Midbrain (tissue), 1 donor: Measurements from ENCODE around the gene FBRSL1.

Source experiments
- DNase-seq: peaks from one replicate; lab custom pipeline; 2025; lab: John Stamatoyannopoulos, UW

Gene FBRSL1

DNA sequence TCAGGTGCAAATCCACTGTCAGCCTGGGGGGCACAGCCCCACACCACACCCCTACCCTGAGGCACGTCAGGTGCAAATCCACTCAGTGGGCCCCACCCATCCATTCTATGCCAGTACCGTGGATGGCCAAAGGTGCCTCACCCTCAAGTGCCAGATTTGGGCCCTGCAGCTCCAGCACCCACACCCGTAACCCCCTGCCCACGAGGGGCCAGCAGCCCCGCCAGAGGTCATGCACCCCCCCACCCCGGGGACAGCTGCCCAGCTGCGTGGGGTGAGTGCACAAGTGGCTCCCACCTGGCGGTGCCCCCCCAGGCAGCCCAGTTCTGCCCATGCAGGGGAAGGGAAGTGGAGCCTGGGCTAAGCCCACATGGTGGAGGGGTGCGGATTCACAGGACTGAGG is 51.2 kb downstream of the FBRSL1 start:
- DNase-seq: no peak

GRCh38 chr12:132541996-132542395 is 52.0 kb downstream of the FBRSL1 start:
- DNase-seq: no peak

DNA sequence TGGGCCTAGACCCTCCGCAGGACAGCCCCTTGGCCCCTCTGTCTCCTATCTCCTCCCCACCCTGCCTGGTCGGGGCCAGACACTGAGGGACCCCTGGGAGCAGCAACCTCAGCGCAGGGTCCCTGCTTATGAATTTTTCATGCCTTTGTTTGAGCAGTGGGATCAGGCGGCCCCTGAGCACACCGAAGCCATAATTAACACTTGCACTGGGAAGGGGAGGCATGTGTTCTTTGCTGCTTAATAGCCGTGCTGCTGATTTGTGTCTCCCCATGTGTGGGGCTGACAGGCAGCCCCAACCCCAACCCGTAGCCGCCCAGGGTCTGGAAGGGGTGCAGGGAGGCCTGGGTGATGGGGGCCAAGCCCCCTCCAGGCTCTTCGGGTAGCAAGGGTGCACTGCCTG is 52.7 kb downstream of the FBRSL1 start:
- no peak for DNase-seq

DNA sequence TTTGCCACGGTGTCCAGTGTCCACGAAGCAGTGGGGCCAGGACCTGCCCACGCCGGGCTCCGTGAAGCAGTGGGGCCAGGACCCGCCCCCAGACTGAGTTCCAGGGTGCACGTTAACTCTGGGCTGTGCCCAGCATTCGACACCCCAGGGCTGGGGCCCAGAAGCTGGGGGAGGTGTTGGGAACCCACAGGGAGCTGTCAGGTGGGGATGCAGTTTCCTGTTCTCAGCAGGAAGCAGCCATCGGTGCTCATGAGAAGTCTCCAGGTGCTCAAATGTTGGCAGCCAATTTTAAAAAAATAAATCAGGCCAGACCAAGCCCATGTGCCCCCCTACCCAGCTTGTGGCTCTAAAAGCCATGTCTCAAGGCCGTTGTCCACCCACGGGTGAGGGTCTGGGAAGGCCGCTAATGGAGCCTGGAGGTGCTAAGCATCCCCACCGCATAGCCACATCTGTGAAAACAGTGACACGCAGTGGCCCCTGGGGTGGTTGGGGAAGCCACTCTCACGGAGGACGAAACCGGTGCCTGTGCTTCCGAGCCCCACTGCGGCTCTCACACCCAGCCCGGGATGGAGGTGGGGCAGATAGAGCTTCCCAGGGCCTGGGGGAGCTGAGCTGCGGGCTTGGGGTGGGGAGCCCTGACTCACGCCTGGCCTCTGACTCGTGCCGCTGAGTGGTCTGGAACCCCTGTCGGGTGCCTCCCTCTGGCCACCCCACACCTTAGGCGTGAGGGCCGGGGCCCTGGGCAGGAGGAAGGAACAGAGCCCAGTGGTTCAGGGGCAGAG is 53.5 kb downstream of the FBRSL1 start:
- no peak for DNase-seq

DNA sequence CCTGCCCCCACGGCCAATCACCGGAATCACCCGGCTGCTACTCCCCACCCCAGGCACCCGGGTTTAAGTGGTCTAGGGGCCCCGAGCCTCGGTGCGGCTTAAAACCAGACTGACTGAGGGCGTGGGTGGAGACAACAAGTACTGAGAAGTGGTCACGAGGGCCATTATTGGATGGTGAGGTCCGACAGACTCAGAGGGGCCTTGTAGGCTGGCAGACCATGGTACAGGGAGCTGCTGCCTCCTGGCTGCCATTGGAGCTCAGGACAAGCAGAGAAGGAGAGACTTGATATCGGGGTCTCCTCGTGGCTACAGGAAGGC is 54.1 kb downstream of the FBRSL1 start:
- DNase-seq: no peak

DNA sequence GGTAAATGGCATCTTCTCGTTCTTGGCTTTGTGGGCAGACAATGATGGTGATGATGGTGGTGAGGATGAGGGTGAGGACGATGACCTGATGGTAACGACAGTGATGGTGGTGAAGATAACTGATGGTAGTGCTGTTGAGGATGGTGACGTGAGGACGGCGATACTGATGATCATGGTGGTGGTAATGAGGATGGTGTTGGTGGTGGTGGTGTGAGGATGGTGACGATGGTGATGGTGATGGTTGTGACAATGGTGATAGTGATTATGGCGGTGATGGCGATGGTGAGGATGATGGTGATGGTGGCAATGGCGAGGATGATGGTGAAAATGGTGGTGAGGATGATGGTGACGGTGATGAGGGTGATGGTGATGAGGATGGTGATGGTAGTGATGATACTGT is 54.5 kb downstream of the FBRSL1 start:
- no peak for DNase-seq

- no peak for DNase-seq
Observed at GRCh38 chr12:132545164-132545953, 55.4 kb downstream of the FBRSL1 start.

DNA sequence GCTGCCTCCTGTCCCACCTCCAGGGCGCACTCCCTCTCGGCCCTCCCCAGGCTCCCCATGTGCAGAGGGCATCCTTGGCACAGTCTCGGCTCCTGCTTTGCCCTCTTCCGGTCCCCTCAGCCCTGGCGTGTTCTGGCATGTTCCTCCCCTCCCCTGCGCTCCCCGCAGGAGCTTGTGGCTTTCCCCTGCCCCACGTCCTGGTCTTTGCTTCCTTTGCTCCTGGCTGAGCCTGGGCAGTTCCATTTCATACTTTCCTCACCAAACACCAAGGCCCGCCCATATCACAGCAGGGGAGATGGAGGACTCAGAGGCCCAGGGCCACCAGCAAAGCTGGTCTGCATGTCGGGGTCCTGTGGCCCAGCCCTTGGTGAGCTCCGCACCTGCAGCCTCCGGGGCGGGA is 56.0 kb downstream of the FBRSL1 start:
- DNase-seq: no peak

DNA sequence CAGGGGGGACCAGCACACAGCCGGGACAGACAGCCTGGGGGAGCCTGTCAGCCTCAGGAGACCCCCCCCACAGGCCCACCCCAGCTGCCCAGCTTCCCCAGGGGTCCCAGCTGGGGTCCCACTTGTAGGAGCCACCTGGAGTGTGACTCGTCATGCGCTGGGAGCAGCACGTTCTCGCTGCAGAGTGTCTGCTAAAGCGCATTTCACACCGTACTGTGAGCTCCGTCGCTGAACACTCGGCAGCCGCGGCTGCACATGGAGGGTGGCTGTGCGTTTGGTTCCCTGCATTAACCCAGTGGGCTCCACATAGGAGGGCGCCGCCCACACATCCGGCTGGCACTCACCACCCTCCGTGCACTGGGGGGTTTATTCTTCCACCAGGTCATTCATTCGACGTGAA is 56.7 kb downstream of the FBRSL1 start:
- no peak for DNase-seq

- DNase-seq: no peak
Observed at GRCh38 chr12:132547205-132547740, 57.3 kb downstream of the FBRSL1 start.

- DNase-seq: no peak
Observed at GRCh38 chr12:132548430-132549058, 58.6 kb downstream of the FBRSL1 start.

DNA sequence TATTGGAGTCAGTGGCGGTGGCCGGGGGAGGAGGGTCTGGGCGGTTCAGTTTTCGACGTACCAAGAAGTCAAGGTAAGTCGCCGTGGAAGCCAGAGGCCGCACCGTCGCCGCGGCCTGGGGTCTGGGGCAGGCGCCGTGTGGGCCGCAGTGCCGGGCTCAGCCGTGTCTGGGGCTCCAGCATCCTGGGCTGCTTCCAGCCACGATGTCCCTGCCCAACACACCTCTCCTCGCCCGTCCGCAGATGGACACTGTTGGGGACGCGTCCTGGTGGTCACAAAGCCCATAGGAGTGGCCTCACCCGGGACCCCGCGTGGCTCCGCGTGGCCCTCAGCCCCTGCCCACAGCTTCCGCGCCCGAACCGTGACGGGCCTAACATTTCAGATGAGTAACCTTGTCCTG is 59.1 kb downstream of the FBRSL1 start:
- no peak for DNase-seq

DNA sequence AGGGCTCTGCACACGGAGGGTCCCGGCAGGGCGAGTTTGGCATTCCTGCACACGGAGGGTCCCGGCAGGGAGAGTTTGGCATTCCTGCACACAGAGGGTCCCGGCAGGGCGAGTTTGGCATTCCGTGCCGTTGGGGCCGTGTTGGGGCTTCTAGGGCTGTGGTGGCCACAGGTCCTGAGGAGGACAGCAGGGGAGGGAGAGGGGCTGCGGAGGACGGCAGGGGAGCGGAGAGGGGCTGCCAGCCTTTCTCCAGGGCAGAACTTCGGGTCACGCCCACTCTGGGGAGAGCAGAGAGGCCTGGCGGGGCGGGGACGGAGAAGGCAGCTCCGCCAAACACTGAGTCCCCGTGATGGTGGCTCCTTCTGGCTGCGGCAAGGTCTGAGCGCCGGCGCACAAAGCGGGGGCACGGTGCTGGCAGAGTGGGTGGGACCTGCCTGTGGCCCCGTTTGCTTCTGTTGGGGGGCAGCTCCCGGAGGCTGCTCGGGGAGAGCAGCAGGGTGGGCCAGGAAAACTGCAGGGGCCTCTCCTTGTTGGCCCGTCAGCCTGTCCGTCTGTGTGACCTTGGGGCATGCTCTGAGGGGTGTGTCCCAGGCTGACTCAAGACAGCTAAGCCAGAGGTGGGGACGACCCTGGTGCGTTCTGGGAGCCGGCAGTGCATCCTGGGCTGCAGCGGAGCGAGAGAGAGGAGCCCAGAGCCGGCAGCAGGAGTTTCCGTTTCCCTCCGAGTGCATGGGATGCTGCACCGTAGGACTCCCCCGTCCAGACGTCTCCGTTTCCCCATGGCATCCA is 60.3 kb downstream of the FBRSL1 start:
- no peak for DNase-seq

- no peak for DNase-seq
Observed at GRCh38 chr12:132550830-132551640, 61.1 kb downstream of the FBRSL1 start.

DNA sequence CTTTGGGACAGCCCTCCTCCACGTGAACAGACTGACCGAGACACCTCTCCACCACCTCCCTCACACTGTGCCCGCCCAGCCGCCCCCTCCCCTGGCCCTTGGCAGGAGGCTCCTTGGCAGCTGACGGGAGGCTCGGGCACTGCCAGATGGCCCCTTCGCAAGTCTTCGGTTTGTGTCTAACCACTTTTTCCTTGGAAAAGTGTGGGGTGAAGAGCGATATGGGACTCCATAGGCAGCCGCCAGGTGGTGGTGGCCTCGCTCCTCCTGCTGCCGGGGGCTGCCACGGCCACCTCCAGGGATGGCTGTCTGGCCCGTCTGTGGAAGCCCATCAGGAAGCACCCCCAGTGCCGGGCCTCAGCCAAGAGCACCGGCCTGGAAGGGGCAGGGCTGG is 61.7 kb downstream of the FBRSL1 start:
- no peak for DNase-seq

GRCh38 chr12:132554845-132555630 is 65.1 kb downstream of the FBRSL1 start:
- no peak for DNase-seq

- DNase-seq: no peak
Observed at GRCh38 chr12:132555686-132556085, 65.7 kb downstream of the FBRSL1 start.

DNA sequence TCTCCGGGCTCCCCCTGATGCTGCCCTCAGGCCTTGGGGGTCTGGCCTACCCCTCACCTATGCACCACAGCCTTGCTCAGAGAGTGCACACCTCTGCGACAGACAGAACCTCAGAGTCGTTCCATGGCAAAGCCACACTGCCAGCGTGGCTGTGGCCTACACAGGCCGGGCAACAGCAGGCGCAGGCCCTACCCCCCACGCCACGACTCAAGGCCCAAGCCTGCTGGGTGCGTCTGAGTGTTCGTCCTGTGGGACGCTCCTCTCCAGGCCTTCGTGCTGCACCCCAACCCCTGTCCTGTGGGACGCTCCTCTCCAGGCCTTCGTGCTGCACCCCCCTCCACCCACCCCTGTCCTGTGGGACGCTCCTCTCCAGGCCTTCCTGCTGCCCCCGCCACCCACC is 66.3 kb downstream of the FBRSL1 start:
- DNase-seq: no peak

DNA sequence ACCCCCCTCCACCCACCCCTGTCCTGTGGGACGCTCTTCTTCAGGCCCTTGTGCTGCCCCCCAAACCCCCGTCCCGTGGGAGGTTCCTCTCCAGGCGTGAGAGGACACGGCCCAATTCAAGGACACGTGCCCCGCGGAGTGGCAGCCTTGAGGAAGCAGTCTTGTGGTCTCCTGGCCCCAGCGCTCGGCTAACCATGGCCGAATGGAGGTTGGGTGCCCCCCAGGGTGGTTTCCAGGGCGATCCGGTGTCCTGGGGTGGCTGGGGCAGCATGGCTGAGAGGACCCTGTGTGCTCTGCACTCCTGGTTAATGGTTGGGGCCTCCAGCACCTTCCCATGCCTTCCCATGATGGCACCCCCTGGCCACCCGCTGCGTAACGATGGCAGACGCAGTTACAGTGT is 66.8 kb downstream of the FBRSL1 start:
- DNase-seq: no peak

DNA sequence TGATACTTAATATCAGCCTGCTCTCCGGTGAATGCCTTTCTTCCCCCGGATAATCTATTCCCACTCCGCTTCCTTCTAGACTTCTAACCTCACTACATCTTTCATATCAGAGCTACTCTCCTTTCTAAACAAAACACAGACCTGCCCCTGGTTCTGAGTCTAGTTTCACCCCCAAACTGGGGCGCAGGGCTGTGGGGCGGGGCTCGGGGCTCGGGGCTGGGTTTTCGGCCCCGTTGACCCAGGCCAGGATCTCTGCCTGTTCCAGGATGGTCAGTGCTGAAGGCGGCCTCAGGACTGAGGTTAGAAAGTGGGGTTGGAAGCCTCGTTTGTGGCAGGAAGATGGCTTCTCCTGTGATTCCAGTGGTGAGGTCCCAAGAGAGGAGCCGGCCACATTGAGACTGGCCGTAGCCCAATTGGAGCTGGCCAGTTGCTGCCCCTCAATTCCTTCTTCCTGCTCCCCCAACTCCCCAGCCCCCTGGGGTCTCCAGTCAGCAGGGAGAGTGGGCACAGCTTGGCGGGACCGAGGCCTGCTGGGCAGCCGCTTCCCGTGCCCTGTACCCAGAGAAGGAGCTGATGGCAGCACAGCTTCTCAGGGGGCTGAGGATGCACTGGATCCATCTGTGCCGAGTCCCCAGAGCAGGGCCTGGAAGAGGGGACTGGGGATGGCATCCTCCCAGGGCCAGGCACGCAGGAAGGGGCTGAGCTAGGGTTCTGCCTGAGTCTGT is 67.5 kb downstream of the FBRSL1 start:
- DNase-seq: no peak
